Measurements from ENCODE around the gene VAT1L.

The VAT1L gene

DNA sequence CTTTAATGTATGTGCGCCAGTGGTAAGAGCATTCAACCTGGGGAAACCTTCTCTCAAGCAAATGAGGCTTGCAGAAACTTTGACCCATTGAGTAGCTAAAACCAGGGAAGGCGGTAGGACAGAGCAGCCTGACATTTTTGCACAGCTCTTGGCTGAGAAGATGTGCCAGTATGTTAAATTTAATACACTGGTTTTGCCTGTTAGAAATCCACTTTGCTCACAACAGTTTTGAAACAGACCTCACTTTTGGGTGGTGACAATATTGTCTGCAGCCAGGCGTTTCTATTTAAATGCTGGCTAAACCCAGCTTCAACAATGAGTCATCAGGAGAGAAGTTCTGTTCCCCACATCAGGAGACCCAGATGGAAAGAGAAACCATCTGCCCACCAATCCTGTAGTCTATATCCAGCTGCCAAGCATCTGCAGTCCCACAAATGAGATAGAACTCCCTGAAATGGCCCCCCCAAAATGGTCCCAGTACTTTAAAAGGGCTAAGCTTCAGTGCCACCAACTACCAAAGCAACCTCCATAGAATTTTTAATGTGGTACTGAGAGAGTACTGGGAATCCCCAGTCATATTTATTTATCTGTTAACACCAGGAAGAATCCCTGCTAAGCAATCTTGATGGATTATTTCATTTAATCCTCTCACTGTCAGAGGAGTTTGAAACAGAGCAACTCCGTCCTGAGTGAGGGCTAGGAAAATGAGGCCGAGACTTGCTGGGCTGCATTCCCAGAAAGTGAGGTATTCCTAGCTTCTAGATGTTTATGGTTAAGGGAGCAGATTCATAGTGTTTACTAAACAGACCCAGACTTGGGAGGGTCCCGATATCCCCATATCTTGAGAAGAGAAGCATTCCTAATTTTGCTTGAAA, 205.0 kb downstream of the VAT1L start:
- TF ChIP-seq, protein P1, sequence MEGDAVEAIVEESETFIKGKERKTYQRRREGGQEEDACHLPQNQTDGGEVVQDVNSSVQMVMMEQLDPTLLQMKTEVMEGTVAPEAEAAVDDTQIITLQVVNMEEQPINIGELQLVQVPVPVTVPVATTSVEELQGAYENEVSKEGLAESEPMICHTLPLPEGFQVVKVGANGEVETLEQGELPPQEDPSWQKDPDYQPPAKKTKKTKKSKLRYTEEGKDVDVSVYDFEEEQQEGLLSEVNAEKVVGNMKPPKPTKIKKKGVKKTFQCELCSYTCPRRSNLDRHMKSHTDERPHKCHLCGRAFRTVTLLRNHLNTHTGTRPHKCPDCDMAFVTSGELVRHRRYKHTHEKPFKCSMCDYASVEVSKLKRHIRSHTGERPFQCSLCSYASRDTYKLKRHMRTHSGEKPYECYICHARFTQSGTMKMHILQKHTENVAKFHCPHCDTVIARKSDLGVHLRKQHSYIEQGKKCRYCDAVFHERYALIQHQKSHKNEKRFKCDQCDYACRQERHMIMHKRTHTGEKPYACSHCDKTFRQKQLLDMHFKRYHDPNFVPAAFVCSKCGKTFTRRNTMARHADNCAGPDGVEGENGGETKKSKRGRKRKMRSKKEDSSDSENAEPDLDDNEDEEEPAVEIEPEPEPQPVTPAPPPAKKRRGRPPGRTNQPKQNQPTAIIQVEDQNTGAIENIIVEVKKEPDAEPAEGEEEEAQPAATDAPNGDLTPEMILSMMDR (IDR thresholded peaks at IDR 0.05; ENCODE audit: borderline replicate concordance, insufficient read depth, low read depth, low read length), result no peak
- no peak overlapping the region for H3K4me3 ChIP-seq (ENCODE audit: low read depth, low read length)

DNA sequence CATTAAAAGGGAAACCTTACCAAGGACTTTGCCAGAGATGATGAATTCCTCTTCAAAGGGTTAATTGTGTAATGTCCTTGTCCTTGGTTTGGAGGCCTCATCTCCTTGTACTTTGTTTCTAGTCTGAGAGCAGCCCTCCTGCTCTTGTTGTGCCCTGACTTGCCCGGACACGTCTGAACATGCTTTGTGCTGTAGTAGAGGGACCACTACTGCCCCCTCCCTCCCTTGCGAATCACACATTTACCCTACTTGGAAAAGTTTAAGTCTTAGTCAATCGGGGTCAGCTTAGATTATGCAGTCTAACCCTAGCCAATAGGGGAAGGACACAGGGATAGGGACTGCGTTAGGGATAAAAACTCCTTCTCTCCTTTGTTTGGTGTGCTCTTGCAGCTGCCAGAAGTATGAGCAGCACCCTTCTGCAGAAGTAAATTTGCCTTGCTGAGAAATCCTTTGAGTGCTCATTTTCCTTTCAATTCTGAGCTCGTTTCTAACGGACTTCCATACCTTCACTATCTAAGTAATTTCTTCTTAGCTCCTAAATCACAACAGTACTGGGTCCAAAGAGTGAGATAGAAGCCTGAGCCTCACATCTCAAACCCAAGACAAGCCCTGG, 207.6 kb downstream of the VAT1L start:
- H3K4me3 ChIP-seq (ENCODE audit: low read depth, low read length), result no peak overlapping the region
- TF ChIP-seq, protein P1 (IDR thresholded peaks at IDR 0.05; ENCODE audit: borderline replicate concordance, insufficient read depth, low read depth, low read length), result no peak

DNA sequence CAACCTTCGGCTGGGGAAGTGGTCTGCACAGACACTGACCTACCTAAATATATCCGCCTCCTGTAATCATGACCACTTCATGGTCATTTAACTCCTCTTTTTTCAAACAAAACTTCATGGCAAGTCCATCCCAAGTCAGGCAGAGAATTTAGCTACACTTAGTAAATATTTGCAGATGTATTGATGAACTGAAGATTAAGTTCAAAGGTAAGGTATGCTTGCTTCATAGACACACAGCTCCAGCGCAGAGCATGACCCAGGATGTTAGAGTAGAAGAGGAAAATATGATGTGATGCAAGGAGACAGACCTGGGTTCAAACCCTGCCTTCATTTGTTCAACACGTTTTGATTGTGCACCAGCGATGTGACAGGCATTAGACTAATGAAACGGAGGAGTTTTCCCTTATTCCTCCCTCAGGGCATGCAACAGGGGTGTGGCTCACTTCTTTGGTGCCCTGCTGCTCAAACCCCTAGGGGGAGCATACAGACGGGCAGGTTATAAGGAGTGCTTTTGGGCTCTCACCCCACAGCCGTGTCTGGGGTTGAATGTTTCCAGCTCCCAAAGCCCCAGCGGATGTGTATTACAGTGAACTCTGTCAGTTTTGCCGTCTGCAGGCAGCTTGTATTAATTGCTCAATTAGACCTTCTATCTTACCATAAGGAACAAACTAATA, 210.1 kb downstream of the VAT1L start:
- H3K4me3 ChIP-seq (ENCODE audit: low read depth, low read length), result no peak overlapping the region
- TF ChIP-seq, protein P1 (IDR thresholded peaks at IDR 0.05; ENCODE audit: borderline replicate concordance, insufficient read depth, low read depth, low read length), result no peak

DNA sequence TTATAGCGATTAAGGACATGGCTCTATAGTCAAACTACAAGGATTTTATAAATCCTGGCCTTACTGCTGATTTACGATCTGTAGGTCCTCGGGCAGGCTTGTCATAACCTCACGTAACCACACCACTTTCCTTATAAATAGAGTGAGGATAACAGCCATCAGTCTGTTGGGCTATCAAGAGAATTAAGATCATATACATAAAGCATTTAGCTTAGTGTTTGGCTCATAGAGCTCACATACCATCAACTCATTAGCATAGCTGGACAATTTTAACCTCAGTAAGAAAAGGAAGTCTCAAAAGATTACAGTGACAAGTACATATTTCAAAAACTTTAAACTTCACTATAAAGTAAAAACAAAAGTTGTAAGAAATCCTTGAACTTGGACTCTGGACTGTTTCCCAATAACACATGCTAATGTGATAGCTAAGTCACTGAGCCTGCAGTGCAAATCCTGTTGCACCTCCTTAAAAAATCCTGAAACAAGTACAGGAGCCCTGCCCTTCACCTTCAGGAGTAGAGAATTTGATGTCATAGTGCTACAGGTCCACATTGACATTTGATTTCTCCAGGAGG, 213.2 kb downstream of the VAT1L start:
- TF ChIP-seq, protein P1 (IDR thresholded peaks at IDR 0.05; ENCODE audit: borderline replicate concordance, insufficient read depth, low read depth, low read length), result no peak
- H3K4me3 ChIP-seq (ENCODE audit: low read depth, low read length), result no peak overlapping the region

DNA sequence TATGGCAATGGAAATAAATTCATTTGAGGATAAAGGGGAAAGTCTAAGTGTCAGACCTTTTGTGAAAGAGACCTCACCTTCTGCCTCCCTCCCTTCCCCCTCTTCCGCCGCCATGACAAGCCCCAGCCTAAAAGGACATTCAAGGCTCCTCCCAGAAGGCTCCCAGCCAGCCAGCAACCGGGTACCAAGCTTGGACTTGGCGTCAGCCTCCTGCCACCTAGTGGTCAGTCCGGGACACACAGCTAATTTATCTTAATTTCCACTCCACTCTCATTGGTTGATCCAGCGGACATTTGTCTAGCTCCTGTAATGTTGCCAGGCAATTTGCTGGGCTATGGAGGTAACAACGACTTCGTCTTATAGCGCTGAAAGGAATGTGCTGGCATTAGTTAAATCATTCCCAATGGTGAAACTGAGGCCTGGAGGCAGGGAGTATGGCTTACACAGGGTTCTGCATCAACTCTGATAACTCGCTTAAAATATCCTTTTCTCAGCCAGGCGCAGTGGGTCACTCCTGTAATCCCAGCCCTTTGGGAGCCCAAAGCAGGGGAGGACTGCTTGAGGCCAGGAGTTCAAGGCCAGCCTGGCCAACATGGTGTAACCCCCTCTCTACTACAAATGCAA, 214.7 kb downstream of the VAT1L start:
- H3K4me3 ChIP-seq (ENCODE audit: low read depth, low read length), result no peak overlapping the region
- TF ChIP-seq, protein P1 (IDR thresholded peaks at IDR 0.05; ENCODE audit: borderline replicate concordance, insufficient read depth, low read depth, low read length), result peak; percentile 81

DNA sequence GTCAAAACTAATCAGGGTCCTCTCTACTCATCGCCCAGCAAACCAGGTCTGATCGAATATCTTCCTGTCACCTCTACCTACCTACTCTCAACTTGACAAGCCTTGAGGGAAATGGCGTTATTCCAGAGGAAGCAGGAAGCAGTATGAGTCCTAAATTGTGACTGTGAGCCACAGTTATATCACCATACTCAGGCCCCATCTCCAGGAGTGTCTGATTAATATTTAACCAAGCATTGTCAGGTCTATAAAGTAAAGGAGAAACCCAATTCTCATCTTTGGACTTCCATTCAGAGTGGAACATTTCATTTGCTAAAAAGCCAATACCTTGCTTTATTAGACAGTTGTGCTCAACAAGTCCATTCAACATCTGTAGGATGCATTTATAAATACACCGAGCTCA, 216.2 kb downstream of the VAT1L start:
- TF ChIP-seq, protein P1 (IDR thresholded peaks at IDR 0.05; ENCODE audit: borderline replicate concordance, insufficient read depth, low read depth, low read length), result no peak
- H3K4me3 ChIP-seq (ENCODE audit: low read depth, low read length), result no peak overlapping the region

All from GM12875 (cell line).